Ishikawa (cell line): ENCODE measurements around the gene CAPZB.

Source experiments
- CEBPB ChIP-seq: IDR thresholded peaks from 2 replicates; pipeline ENCODE4 v1.6.1; 2012
- CREB1 ChIP-seq: IDR thresholded peaks from 2 replicates; pipeline ENCODE4 v1.6.1; 2012; ENCODE audit warnings: low read depth
- EGR1 ChIP-seq: IDR thresholded peaks from 2 replicates; pipeline ENCODE4 v1.6.1; 2012
- EP300 ChIP-seq: IDR thresholded peaks from 2 replicates; pipeline ENCODE4 v1.6.1; 2012; ENCODE audit warnings: borderline replicate concordance
- FOXM1 ChIP-seq: IDR thresholded peaks from 2 replicates; pipeline ENCODE4 v1.6.1; 2012; ENCODE audit warnings: low read depth, borderline replicate concordance
- NFIC ChIP-seq: IDR thresholded peaks from 2 replicates; pipeline ENCODE4 v1.6.1; 2012
- RAD21 ChIP-seq: IDR thresholded peaks from 2 replicates; pipeline ENCODE4 v1.6.1; 2012; ENCODE audit warnings: low read depth
- TAF1 ChIP-seq: IDR thresholded peaks from 2 replicates; pipeline ENCODE4 v1.6.1; 2012; ENCODE audit warnings: low read depth, mild to moderate bottlenecking
- TCF12 ChIP-seq: IDR thresholded peaks from 2 replicates; pipeline ENCODE4 v1.6.1; 2012; ENCODE audit warnings: low read depth
- TEAD4 ChIP-seq: IDR thresholded peaks from 2 replicates; pipeline ENCODE4 v1.6.1; 2012
- YY1 ChIP-seq: IDR thresholded peaks from 2 replicates; pipeline ENCODE4 v1.6.1; 2012; ENCODE audit warnings: low read depth
- ZBTB7A ChIP-seq: IDR thresholded peaks from 2 replicates; pipeline ENCODE4 v1.6.1; 2012; ENCODE audit warnings: low read depth
- TF ChIP-seq, protein P1 (sequence below): IDR thresholded peaks from 2 replicates; pipeline ENCODE4 v1.6.1; 2012
- TF ChIP-seq, protein P2 (sequence below): IDR thresholded peaks from 2 replicates; pipeline ENCODE4 v1.6.1; 2012; ENCODE audit warnings: low read depth, mild to moderate bottlenecking
- TF ChIP-seq, protein P3 (sequence below): IDR thresholded peaks from 2 replicates; pipeline ENCODE4 v1.6.1; 2012

The CAPZB gene

DNA sequence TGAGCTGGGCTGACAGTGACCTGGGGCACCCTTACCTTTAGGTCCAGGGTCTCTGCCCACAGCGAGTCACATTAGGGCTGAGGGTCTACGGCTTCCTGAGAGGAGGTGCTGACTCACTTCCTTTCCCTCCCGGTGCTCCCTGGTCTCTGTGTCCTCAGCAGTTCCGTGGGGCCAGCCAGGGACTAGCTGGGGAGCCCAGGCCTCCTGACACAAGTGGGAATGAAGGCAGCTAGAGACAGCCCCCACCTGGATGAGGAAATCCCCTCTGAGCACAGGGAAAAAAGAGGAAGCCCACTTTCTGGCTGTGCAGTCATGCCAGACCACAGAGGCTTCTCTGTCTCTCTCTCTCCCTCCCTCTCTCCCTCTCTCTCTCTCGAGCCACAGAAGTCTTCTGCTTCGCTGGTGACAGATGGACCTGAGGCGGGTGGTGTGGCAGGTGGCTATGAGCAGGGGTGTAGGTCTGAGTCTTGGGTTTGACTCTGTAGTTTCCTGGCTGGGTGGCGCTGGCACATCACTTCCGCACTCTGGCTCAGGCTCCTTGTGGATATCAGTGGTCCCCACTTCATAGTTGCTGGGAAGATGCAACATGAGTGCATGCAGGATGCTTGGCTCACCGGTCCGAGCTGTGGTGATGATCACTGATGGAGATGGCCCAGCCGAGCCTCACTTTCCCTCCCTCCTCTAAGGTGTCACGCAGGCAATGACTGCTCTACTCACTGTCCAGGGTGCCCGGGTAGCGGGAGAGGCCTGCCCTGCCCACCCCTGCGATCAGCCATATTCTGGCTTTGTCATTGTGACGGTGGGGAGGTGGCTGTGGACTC, 169.8 kb downstream of the CAPZB start:
- TF ChIP-seq EP300 (no peak), TEAD4 (no peak), TAF1 (no peak), TCF12 (no peak), CREB1 (no peak), FOXM1 (no peak), NFIC (no peak), RAD21 (no peak), CEBPB (no peak), YY1 (no peak), EGR1 (no peak), ZBTB7A (no peak)
- TF ChIP-seq, protein P1, sequence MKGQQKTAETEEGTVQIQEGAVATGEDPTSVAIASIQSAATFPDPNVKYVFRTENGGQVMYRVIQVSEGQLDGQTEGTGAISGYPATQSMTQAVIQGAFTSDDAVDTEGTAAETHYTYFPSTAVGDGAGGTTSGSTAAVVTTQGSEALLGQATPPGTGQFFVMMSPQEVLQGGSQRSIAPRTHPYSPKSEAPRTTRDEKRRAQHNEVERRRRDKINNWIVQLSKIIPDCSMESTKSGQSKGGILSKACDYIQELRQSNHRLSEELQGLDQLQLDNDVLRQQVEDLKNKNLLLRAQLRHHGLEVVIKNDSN: no peak
- TF ChIP-seq, protein P2, sequence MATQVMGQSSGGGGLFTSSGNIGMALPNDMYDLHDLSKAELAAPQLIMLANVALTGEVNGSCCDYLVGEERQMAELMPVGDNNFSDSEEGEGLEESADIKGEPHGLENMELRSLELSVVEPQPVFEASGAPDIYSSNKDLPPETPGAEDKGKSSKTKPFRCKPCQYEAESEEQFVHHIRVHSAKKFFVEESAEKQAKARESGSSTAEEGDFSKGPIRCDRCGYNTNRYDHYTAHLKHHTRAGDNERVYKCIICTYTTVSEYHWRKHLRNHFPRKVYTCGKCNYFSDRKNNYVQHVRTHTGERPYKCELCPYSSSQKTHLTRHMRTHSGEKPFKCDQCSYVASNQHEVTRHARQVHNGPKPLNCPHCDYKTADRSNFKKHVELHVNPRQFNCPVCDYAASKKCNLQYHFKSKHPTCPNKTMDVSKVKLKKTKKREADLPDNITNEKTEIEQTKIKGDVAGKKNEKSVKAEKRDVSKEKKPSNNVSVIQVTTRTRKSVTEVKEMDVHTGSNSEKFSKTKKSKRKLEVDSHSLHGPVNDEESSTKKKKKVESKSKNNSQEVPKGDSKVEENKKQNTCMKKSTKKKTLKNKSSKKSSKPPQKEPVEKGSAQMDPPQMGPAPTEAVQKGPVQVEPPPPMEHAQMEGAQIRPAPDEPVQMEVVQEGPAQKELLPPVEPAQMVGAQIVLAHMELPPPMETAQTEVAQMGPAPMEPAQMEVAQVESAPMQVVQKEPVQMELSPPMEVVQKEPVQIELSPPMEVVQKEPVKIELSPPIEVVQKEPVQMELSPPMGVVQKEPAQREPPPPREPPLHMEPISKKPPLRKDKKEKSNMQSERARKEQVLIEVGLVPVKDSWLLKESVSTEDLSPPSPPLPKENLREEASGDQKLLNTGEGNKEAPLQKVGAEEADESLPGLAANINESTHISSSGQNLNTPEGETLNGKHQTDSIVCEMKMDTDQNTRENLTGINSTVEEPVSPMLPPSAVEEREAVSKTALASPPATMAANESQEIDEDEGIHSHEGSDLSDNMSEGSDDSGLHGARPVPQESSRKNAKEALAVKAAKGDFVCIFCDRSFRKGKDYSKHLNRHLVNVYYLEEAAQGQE: no peak
- TF ChIP-seq, protein P3, sequence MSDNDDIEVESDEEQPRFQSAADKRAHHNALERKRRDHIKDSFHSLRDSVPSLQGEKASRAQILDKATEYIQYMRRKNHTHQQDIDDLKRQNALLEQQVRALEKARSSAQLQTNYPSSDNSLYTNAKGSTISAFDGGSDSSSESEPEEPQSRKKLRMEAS: no peak

DNA sequence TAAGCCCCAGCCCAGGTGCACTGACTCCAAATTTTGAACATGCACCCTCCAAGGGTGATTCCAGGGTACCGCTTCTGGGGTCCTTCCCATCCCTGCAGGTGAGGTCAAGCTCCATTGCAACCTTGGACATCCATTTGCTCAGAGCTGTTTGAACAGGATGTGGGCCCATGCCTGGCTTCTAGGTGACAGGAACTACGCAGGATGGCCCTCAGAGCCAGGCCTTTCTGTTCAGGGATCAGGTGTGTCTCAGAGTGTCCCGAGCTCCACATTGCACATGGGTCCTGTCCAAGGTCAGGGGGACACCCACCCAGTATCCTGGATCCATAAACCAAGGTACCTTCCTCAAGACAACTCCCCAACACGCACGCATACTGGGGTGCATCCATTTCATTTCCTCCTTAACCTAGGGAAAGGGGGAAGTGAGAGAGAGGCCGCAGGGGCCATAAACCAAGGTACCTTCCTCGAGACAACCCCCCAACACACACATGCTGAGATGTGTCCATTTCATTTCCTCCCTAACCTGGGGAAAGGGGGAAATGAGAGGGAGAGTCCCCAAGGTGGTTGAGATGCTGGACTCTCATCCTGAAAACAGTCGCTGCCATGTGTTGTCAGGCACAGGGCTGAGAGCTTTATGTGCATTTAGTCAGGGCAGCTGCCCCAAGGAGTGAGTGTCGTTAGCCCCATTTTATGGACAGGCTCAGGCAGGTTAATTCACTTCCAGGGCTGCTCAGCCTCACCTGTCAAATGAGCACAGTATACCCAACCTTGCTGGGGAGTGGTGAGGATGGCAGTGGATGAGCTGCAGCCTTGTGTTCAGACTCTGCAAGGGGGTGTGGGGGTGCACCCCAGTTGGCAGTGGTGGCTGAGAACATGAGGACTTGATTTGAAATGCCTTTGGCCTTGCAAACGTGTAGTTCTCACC, 171.1 kb downstream of the CAPZB start:
- TF ChIP-seq EP300 (no peak), RAD21 (no peak), YY1 (no peak), ZBTB7A (no peak), NFIC (no peak), TCF12 (no peak), CEBPB (no peak), TAF1 (no peak), FOXM1 (no peak), CREB1 (no peak), EGR1 (no peak), TEAD4 (no peak)
- TF ChIP-seq, protein P1: no peak
- TF ChIP-seq, protein P2: no peak
- TF ChIP-seq, protein P3: no peak

GRCh38 chr1:19313636-19313959, 171.7 kb downstream of the CAPZB start:
- TF ChIP-seq, protein P3: no peak
- no peak for TF ChIP-seq CEBPB
- TF ChIP-seq TAF1: no peak
- no peak for TF ChIP-seq FOXM1
- TF ChIP-seq CREB1: no peak
- TF ChIP-seq RAD21: no peak
- no peak for TF ChIP-seq ZBTB7A
- no peak for TF ChIP-seq EGR1
- TF ChIP-seq, protein P2: no peak
- TF ChIP-seq, protein P1: no peak
- TF ChIP-seq EP300: no peak
